Trophoblast cell (in vitro differentiated cells and primary cell): ENCODE measurements around the gene SMIM30.
"Not testable (repeated sequence)": the region's sequence is repeated elsewhere in the genome, so short reads cannot be mapped to it uniquely, and the experiment has no call there.

ENCODE experiments used
- DNase-seq, 2 donors: peaks; one replicate each; pipeline ENCODE4 v3.0.0-alpha.2; 2016
- H2AFZ ChIP-seq: 2 replicates; pipeline ENCODE4 v1.6.1; 2013; ENCODE audit warnings: low read length, moderate library complexity, mild to moderate bottlenecking; ENCODE audit not compliant: insufficient read depth, poor library complexity
- H2AK5ac ChIP-seq: 2 replicates; pipeline ENCODE4 v1.6.1; 2013; ENCODE audit warnings: mild to moderate bottlenecking, low read length
- H2BK120ac ChIP-seq: 2 replicates; pipeline ENCODE4 v1.6.1; 2013; ENCODE audit warnings: low read length, mild to moderate bottlenecking, moderate library complexity; ENCODE audit not compliant: insufficient read depth, poor library complexity
- H2BK12ac ChIP-seq: 2 replicates; pipeline ENCODE4 v1.6.1; 2013; ENCODE audit warnings: mild to moderate bottlenecking, low read length, moderate library complexity
- H2BK5ac ChIP-seq: 2 replicates; pipeline ENCODE4 v1.6.1; 2013; ENCODE audit warnings: low read length, low read depth, moderate library complexity, mild to moderate bottlenecking; ENCODE audit not compliant: poor library complexity
- H3K14ac ChIP-seq: 2 replicates; pipeline ENCODE4 v1.6.1; 2013; ENCODE audit warnings: mild to moderate bottlenecking, low read length
- H3K18ac ChIP-seq: 2 replicates; pipeline ENCODE4 v1.6.1; 2013; ENCODE audit warnings: mild to moderate bottlenecking, low read length
- H3K23ac ChIP-seq: 2 replicates; pipeline ENCODE4 v1.6.1; 2013; ENCODE audit warnings: low read length
- H3K27ac ChIP-seq: 2 replicates; pipeline ENCODE4 v1.5.1; 2013; ENCODE audit warnings: low read depth, mild to moderate bottlenecking, inconsistent platforms, low read length, moderate library complexity
- H3K27me3 ChIP-seq: 2 replicates; pipeline ENCODE4 v1.6.1; 2013; ENCODE audit warnings: inconsistent platforms, mild to moderate bottlenecking, low read length, moderate library complexity; ENCODE audit not compliant: insufficient read depth
- H3K36me3 ChIP-seq, 2 experiments: 1 replicate in 1 of 2; 2 replicates in 1 of 2; pipeline ENCODE4 v1.6.1; 2013; ENCODE audit warnings: low read length in 2 of 2, mild to moderate bottlenecking in 2 of 2, moderate library complexity in 1 of 2; ENCODE audit not compliant: insufficient read depth in 2 of 2, control insufficient read depth in 1 of 2
- H3K4ac ChIP-seq: 2 replicates; pipeline ENCODE4 v1.6.1; 2013; ENCODE audit warnings: low read depth, mild to moderate bottlenecking, low read length, moderate library complexity
- H3K4me1 ChIP-seq, 2 experiments: 1 replicate in 1 of 2; 2 replicates in 1 of 2; pipeline ENCODE4 v1.6.1; 2013; ENCODE audit warnings: low read length in 2 of 2, mild to moderate bottlenecking in 2 of 2, moderate library complexity in 1 of 2; ENCODE audit not compliant: insufficient read depth in 2 of 2, control insufficient read depth in 1 of 2
- H3K4me2 ChIP-seq: 2 replicates; pipeline ENCODE4 v1.6.1; 2013; ENCODE audit warnings: inconsistent platforms, mild to moderate bottlenecking, low read length, moderate library complexity
- H3K4me3 ChIP-seq: 2 replicates; pipeline ENCODE4 v1.5.1; 2013; ENCODE audit warnings: mild to moderate bottlenecking, low read depth, low read length, inconsistent platforms
- H3K79me1 ChIP-seq: one replicate; pipeline ENCODE4 v1.6.1; 2013; ENCODE audit warnings: low read length
- H3K79me2 ChIP-seq: 2 replicates; pipeline ENCODE4 v1.6.1; 2013; ENCODE audit warnings: low read length, mild to moderate bottlenecking; ENCODE audit not compliant: control insufficient read depth, insufficient read depth, poor library complexity
- H3K9ac ChIP-seq: 2 replicates; pipeline ENCODE4 v1.6.1; 2013; ENCODE audit warnings: mild to moderate bottlenecking, low read length
- H3K9me3 ChIP-seq: 2 replicates; pipeline ENCODE4 v1.6.1; 2013; ENCODE audit warnings: low read depth, mild to moderate bottlenecking, control low read depth, inconsistent platforms, low read length; ENCODE audit not compliant: insufficient read depth
- H4K12ac ChIP-seq: 2 replicates; pipeline ENCODE4 v1.6.1; 2013; ENCODE audit warnings: low read depth, mild to moderate bottlenecking, low read length, moderate library complexity
- H4K8ac ChIP-seq: 2 replicates; pipeline ENCODE4 v1.6.1; 2013; ENCODE audit warnings: low read depth, mild to moderate bottlenecking, low read length, moderate library complexity
- H4K91ac ChIP-seq: one replicate; pipeline ENCODE4 v1.6.1; 2013; ENCODE audit warnings: low read depth, mild to moderate bottlenecking, low read length, moderate library complexity
- WGBS: extraction: QIAGEN DNeasy Blood & Tissue Kit; methylation state at CpG from one replicate; pipeline ENCODE4 v1.1.7; 2013; ENCODE audit warnings: missing lambda C conversion rate; ENCODE audit not compliant: insufficient read length, insufficient coverage; ENCODE audit errors: extremely low coverage; 5-methylcytosine and 5-hydroxymethylcytosine counted together

SMIM30 gene

GRCh38 chr7:113122744-113123143 lies 4.4 kb upstream of the SMIM30 start:
- Histone ChIP-seq H3K27me3 (no peaks in the 10 kb centered on the region), H3K9me3 (no peaks in the 10 kb centered on the region), H3K4me1 (no peaks in the 10 kb centered on the region), H2BK5ac (no peak overlapping the region), H2BK120ac (no peak overlapping the region), H3K9ac (no peak overlapping the region), H2AK5ac (no peak overlapping the region), H3K4me2 (no peak overlapping the region), H4K91ac (no peak overlapping the region), H4K12ac (no peak overlapping the region), H4K8ac (no peak overlapping the region), H3K4me3 (no peak overlapping the region), H3K79me2 (no peaks in the 10 kb centered on the region), H3K4ac (no peak overlapping the region), H3K79me1 (peaks cover 3% of the 10 kb centered on the region), H2AFZ (no peak overlapping the region), H3K27ac (no peak overlapping the region), H3K18ac (no peak overlapping the region), H3K23ac (no peak overlapping the region), H3K14ac (no peak overlapping the region), H3K36me3 (no peaks in the 10 kb centered on the region), H2BK12ac (no peak overlapping the region)
- no peak for DNase-seq

- H3K79me1 ChIP-seq, result peaks cover 3% of the 10 kb centered on the region
- no peak overlapping the region for H3K9ac ChIP-seq
- no peak overlapping the region for H4K91ac ChIP-seq
- H3K27me3 ChIP-seq, result no peaks in the 10 kb centered on the region
- no peak overlapping the region for H3K14ac ChIP-seq
- H3K4ac ChIP-seq, result no peak overlapping the region
- no peak overlapping the region for H2AK5ac ChIP-seq
- H4K8ac ChIP-seq, result no peak overlapping the region
- no peak overlapping the region for H2BK120ac ChIP-seq
- H2BK12ac ChIP-seq, result no peak overlapping the region
- no peaks in the 10 kb centered on the region for H3K36me3 ChIP-seq
- no peak for DNase-seq
- H3K4me2 ChIP-seq, result no peak overlapping the region
- no peak overlapping the region for H2BK5ac ChIP-seq
- no peaks in the 10 kb centered on the region for H3K4me1 ChIP-seq
- H3K18ac ChIP-seq, result no peak overlapping the region
- H3K27ac ChIP-seq, result peak overlapping the region; percentile 80
- H2AFZ ChIP-seq, result no peak overlapping the region
- H3K79me2 ChIP-seq, result no peaks in the 10 kb centered on the region
- no CpG with 5 or more reads among the region's 1 CpG for WGBS
- no peak overlapping the region for H3K4me3 ChIP-seq
- H3K9me3 ChIP-seq, result no peaks in the 10 kb centered on the region
- no peak overlapping the region for H3K23ac ChIP-seq
- H4K12ac ChIP-seq, result no peak overlapping the region
Measured at GRCh38 chr7:113120647-113121046, 2.3 kb upstream of the SMIM30 start.

- Histone ChIP-seq H3K14ac (no peak overlapping the region), H2AFZ (no peak overlapping the region), H2BK12ac (no peak overlapping the region), H4K91ac (peak overlapping the region; percentile 55), H3K36me3 (no peaks in the 10 kb centered on the region), H2BK120ac (peak overlapping the region; percentile 51), H3K4me3 (no peak overlapping the region), H3K9ac (no peak overlapping the region), H3K4me2 (no peak overlapping the region), H4K12ac (no peak overlapping the region), H2BK5ac (no peak overlapping the region), H3K27ac (no peak overlapping the region), H4K8ac (no peak overlapping the region), H2AK5ac (no peak overlapping the region), H3K79me2 (no peaks in the 10 kb centered on the region), H3K4ac (no peak overlapping the region), H3K18ac (no peak overlapping the region), H3K79me1 (peaks cover 3% of the 10 kb centered on the region), H3K23ac (no peak overlapping the region), H3K4me1 (no peaks in the 10 kb centered on the region), H3K9me3 (no peaks in the 10 kb centered on the region), H3K27me3 (no peaks in the 10 kb centered on the region)
- DNase-seq, result no peak
- no CpG with 5 or more reads among the region's 6 CpGs for WGBS
Measured at GRCh38 chr7:113119429-113119828, 1.1 kb upstream of the SMIM30 start.

- not testable (repeated sequence) for H3K9me3 ChIP-seq, H3K18ac ChIP-seq, H4K12ac ChIP-seq, H3K4me3 ChIP-seq, H3K23ac ChIP-seq, H3K14ac ChIP-seq, H3K27me3 ChIP-seq, H2BK12ac ChIP-seq, H4K8ac ChIP-seq, H2AK5ac ChIP-seq, H2BK5ac ChIP-seq, H3K36me3 ChIP-seq, H2AFZ ChIP-seq, H3K79me1 ChIP-seq, H4K91ac ChIP-seq, H3K4ac ChIP-seq, H3K4me1 ChIP-seq, H3K9ac ChIP-seq, H2BK120ac ChIP-seq, H3K79me2 ChIP-seq
- no CpG with 5 or more reads among the region's 4 CpGs for WGBS
- Histone ChIP-seq H3K27ac (peak overlapping the region; percentile 65), H3K4me2 (peak overlapping the region; percentile 71)
- DNase-seq, result peak; percentile 2 to 36
Measured at GRCh38 chr7:113117374-113117774, 980 bp downstream of the SMIM30 start.
